HepG2 (cell line): ENCODE measurements around the gene NCOA6. TPM values are rescaled to one million over a fixed set of nuclear protein-coding genes. Genes with fewer than 3 reads are reported as not detected.

Source experiments
- ATRX ChIP-seq: sonication (generic); formaldehyde crosslinking; IDR thresholded peaks from 2 replicates; pipeline ENCODE4 v1.4.0; 2020; ENCODE audit warnings: missing genetic modification reagents, borderline replicate concordance
- CBX2 ChIP-seq, 2 experiments: fragments of 200-600 bp in 1 of 2; sonication (generic); formaldehyde crosslinking in 1 of 2; IDR thresholded peaks; 2 replicates each; pipeline versions ENCODE4 v1.7.0 to v1.8.1; 2018 to 2022; ENCODE audit warnings: low read depth in 2 of 2, low read length in 1 of 2, mild to moderate bottlenecking in 1 of 2, missing genetic modification reagents in 1 of 2
- CHCHD3 ChIP-seq: sonication (generic); formaldehyde crosslinking; IDR thresholded peaks from 2 replicates; pipeline ENCODE4 v1.8.0; 2022; ENCODE audit warnings: mild to moderate bottlenecking, missing genetic modification reagents, moderate library complexity
- ELF4 ChIP-seq: sonication (generic); formaldehyde crosslinking; IDR thresholded peaks from 2 replicates; pipeline ENCODE4 v1.5.0; 2020; ENCODE audit warnings: missing genetic modification reagents, mild to moderate bottlenecking, moderate library complexity, borderline replicate concordance
- FIP1L1 ChIP-seq: fragments of 200-400 bp; formaldehyde crosslinking; IDR thresholded peaks from 2 replicates; pipeline ENCODE4 v1.6.1; 2018; ENCODE audit warnings: low read depth, mild to moderate bottlenecking, low read length, moderate library complexity, borderline replicate concordance; ENCODE audit not compliant: insufficient read depth
- HMGA1 ChIP-seq: sonication (generic); formaldehyde crosslinking; conservative IDR thresholded peaks from 2 replicates; pipeline ENCODE4 v1.4.0; 2020; ENCODE audit warnings: missing genetic modification reagents
- KLF9 ChIP-seq: IDR thresholded peaks from 2 replicates; pipeline ENCODE4 v1.6.1; 2016; ENCODE audit warnings: low read depth
- MTA1 ChIP-seq: sonication (generic); formaldehyde crosslinking; IDR thresholded peaks from 2 replicates; pipeline ENCODE4 v1.4.0; 2020; ENCODE audit warnings: missing genetic modification reagents, mild to moderate bottlenecking, borderline replicate concordance
- PCBP2 ChIP-seq: fragments of 200-400 bp; formaldehyde crosslinking; optimal IDR thresholded peaks from 2 replicates; pipeline ENCODE3; 2018; ENCODE audit warnings: low read length, low read depth; ENCODE audit not compliant: poor library complexity, severe bottlenecking
- RXRA ChIP-seq: sonication (generic); formaldehyde crosslinking; IDR thresholded peaks from 2 replicates; pipeline ENCODE4 v1.5.1; 2020; ENCODE audit warnings: missing genetic modification reagents
- SMC3 ChIP-seq: IDR thresholded peaks from 2 replicates; pipeline ENCODE4 v1.6.1; 2011; ENCODE audit warnings: low read length, improper control_type of control experiment
- THAP9 ChIP-seq: sonication (generic); formaldehyde crosslinking; IDR thresholded peaks from 2 replicates; pipeline ENCODE4; 2020; ENCODE audit warnings: missing genetic modification reagents, mild to moderate bottlenecking, borderline replicate concordance
- ZFP36L1 ChIP-seq: sonication (generic); formaldehyde crosslinking; IDR thresholded peaks from 2 replicates; pipeline ENCODE4 v1.8.0; 2022; ENCODE audit warnings: mild to moderate bottlenecking, missing genetic modification reagents, moderate library complexity
- ZNF10 ChIP-seq: sonication (generic); formaldehyde crosslinking; IDR thresholded peaks from 2 replicates; pipeline ENCODE4 v1.4.0; 2020; ENCODE audit warnings: mild to moderate bottlenecking, low read depth, missing genetic modification reagents, borderline replicate concordance
- ZNF160 ChIP-seq: sonication (generic); formaldehyde crosslinking; IDR thresholded peaks from 2 replicates; pipeline ENCODE4 v1.8.0; 2022; ENCODE audit warnings: mild to moderate bottlenecking, inconsistent platforms, missing genetic modification reagents
- ZNF326 ChIP-seq: sonication (generic); formaldehyde crosslinking; IDR thresholded peaks from 2 replicates; pipeline ENCODE4 v1.4.0; 2020; ENCODE audit warnings: missing genetic modification reagents, borderline replicate concordance
- ZNF460 ChIP-seq: sonication (generic); formaldehyde crosslinking; IDR thresholded peaks from 2 replicates; pipeline ENCODE4 v1.5.1; 2020; ENCODE audit warnings: missing genetic modification reagents, mild to moderate bottlenecking, borderline replicate concordance
- ZNF704 ChIP-seq: sonication (generic); formaldehyde crosslinking; IDR thresholded peaks from 2 replicates; pipeline ENCODE4 v1.8.1; 2023; ENCODE audit warnings: mild to moderate bottlenecking, inconsistent platforms, moderate library complexity, missing genetic modification reagents, borderline replicate concordance
- polyA plus RNA-seq, 8 experiments: library from polyadenylated mRNA; depleted of rRNA in 3 of 8; stranded (reverse) in 7 of 8; unstranded in 1 of 8; fragments of >200 nt; fragmentation: Illumina TruSeq in 4 of 8; extraction: Trizol in 4 of 8; gene quantifications; 2 replicates each; pipeline versions ENCODE4 v1.2.1 to v1.2.3, GENCODE V29; 2011 to 2016; ENCODE audit warnings: low read depth in 4 of 8, missing spikeins in 1 of 8, mixed read lengths in 1 of 8; ENCODE audit not compliant: insufficient read depth in 1 of 8
- total RNA-seq, 5 experiments: library from RNA; depleted of rRNA; stranded (reverse); fragments of >200 nt; fragmentation: Illumina TruSeq; extraction: Trizol; gene quantifications; 2 replicates each; pipeline ENCODE4 v1.2.3, GENCODE V29; 2016; ENCODE audit warnings: low read depth in 1 of 5
- TF ChIP-seq, protein P1 (sequence below): sonication (generic); formaldehyde crosslinking; IDR thresholded peaks from 2 replicates; pipeline ENCODE4 v1.8.0; 2022; ENCODE audit warnings: mild to moderate bottlenecking, missing genetic modification reagents, borderline replicate concordance
- TF ChIP-seq, protein P2 (sequence below): sonication (generic); formaldehyde crosslinking; IDR thresholded peaks from 2 replicates; pipeline ENCODE4 v1.8.1; 2022; ENCODE audit warnings: mild to moderate bottlenecking, missing genetic modification reagents

NCOA6 gene
- total and polyA plus RNA-seq, 2 of the 13 experiments (the other 11 are each of a cell fraction or from before 2014, with no cell fraction given) = 11.2 to 29.3 TPM

DNA sequence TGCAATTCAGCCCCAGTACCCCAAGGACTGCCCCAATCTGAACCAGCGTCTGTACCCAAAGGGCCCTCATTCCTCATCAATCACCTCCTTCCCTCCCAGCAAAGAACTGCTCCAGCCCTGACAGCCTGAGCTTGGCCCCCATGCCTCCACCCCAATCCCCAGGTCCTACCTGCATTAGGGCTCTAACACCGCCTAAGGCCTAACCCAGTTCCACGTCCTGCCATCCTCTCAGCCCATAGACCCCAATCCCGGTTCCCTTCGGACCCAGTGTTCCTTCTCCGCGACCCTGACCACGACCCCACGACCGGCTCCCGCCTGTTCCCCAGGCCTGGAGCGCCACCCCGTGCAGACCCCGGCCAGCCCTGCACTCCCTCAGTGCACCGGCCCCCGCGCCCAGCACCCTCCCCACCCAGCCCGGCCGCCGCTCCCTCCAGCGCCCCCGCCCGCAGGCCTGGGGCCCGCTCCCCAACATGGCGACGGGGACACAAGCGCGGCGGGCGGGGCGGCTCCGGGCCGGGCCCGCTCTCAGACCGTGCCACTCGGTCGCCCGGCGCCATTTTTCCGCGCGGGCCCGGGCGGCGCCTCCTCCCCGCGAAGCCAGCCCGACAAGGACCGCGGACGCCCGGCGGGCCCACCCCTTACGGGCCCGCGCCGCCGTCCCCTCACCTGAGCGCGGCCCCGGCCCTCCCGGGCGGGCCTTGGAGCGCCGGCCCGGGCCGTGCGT, 483 bp downstream of the NCOA6 start (continued):
- TF ChIP-seq, protein P1, sequence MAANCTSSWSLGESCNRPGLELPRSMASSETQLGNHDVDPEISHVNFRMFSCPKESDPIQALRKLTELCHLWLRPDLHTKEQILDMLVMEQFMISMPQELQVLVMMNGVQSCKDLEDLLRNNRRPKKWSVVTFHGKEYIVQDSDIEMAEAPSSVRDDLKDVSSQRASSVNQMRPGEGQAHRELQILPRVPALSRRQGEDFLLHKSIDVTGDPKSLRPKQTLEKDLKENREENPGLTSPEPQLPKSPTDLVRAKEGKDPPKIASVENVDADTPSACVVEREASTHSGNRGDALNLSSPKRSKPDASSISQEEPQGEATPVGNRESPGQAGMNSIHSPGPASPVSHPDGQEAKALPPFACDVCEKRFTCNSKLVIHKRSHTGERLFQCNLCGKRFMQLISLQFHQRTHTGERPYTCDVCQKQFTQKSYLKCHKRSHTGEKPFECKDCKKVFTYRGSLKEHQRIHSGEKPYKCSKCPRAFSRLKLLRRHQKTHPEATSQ (CRISPR knock-in tag) = no peak
- TF ChIP-seq ZNF10 (no peak), ZNF326 (CRISPR knock-in tag) (no peak), PCBP2 (no peak), SMC3 (no peak), MTA1 (CRISPR knock-in tag) (0 out of 2 replicates have a peak, but pooled peaks have one; percentile 51), CHCHD3 (CRISPR knock-in tag) (peak; percentile 98), ELF4 (no peak), ZFP36L1 (CRISPR knock-in tag) (no peak), ZNF160 (no peak; the same call in 1 of the 2 replicates), RXRA (CRISPR knock-in tag) (peak; percentile 37; the same call in 1 of the 2 replicates), ZNF460 (no peak; the same call in 1 of the 2 replicates), CBX2 (IDR thresholded peaks at IDR 0.05; ENCODE audit: low read depth, low read length) (no peak), CBX2 (CRISPR knock-in tag; IDR thresholded peaks at IDR 0.05; ENCODE audit: low read depth) (no peak), ZNF704 (CRISPR knock-in tag) (peak; percentile 46; the same call in 1 of the 2 replicates), THAP9 (peak; percentile 76; the same call in 1 of the 2 replicates), ATRX (CRISPR knock-in tag) (no peak), HMGA1 (CRISPR knock-in tag) (no peak), FIP1L1 (no peak), KLF9 (CRISPR knock-in tag) (0 out of 2 replicates have a peak, but pooled peaks have one; percentile 46)
- TF ChIP-seq, protein P2, sequence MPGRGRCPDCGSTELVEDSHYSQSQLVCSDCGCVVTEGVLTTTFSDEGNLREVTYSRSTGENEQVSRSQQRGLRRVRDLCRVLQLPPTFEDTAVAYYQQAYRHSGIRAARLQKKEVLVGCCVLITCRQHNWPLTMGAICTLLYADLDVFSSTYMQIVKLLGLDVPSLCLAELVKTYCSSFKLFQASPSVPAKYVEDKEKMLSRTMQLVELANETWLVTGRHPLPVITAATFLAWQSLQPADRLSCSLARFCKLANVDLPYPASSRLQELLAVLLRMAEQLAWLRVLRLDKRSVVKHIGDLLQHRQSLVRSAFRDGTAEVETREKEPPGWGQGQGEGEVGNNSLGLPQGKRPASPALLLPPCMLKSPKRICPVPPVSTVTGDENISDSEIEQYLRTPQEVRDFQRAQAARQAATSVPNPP (CRISPR knock-in tag) = 0 out of 2 replicates have a peak, but pooled peaks have one; percentile 15
